RCC 7860 (cell line): ENCODE measurements around the gene GSG1L.

ENCODE experiments used
- DNase-seq: peaks from one replicate; pipeline ENCODE4 v3.0.0-alpha.2; 2015; ENCODE audit warnings: low spot score
- FAIRE-seq: peaks from 2 replicates; lab custom pipeline; 2012; peaks lifted over from hg19 to GRCh38; lab: Jason Lieb, UNC

The GSG1L gene

DNA sequence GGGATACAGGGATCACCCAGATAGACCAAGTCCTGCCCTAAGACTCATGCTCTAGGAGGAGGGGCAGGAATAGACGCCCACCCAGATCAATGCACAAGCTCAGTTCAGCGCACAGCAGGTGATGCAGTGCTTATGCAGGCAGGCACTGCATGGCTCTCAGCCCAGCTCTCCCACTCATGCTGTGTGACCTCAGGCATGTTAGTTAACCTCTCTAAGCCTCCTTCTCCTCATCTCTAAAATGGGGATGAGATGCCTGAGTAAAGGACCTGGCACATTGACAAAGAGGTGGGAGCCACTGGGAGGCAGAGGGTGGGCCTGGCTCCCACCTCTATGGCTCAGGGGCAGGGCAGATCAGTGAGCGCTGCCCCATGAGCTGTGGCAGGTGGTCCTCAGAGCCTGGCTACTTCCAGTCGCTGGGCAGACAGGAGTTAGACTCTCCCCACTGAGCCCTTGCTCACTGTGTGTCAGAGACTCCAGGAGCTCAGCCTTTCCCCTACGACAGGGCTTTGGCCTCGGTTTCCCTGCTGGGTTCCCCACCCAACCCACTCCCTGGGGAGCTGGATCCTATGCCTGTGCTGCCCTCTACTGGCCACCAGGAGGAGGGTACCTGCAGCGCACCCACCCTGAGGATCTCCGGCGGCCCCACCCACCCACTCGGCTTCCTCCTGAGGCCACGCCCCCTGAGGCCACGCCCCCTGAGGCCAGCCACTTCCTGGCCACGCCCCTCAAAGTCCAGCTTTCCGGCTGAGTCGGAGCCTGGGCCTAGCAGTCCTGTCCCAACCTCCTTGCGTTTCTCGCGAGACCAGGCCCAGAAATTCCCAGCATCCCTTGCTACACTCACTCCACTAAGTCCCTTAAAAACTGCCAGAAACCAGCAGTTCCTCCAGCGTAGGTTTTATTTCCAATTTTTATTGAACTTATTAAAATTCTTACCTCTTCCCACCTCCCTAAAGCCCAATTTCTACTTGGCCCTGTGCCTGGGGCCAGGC, 196.1 kb downstream of the GSG1L start:
- peak; percentile 62 for DNase-seq
- no peak for FAIRE-seq

DNA sequence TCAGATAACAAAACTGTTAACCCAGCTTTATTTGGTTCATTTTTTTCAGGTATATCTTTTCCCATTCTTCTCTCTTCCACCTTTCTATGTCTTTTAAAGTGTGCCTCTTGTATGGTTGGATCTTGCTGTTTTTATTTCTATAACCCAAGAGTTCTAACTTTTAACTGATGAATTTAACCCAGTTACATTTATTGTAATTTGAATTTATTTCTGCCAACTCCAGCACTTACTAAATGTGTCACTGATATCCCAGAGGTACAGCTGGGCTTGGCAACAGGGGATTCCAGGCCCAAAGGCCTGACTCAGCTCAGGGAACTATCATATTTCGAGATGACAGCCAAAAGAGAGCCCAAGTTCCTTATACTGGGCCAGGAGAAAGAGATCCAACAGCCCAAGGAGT, 200.1 kb downstream of the GSG1L start:
- FAIRE-seq (no peak), DNase-seq (no peak)

DNA sequence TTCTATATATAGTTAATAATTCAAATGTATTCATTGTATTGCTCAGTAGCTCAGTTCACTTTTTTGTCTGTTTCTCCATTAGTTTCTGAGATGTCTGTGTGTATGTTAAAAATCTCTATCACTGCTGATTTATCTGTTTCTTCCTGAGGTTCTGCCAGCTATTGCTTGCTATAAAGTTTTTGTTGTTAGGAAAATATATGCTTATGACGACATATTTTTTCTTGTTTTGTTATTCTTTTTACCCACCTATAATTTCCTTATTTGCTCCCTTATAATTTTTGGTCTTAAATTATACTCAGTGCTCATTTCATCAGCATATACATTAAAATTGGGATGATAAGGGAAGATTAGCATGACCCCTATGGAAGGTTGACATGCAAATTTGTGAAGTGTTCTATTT, 200.6 kb downstream of the GSG1L start:
- FAIRE-seq (no peak), DNase-seq (no peak)

DNA sequence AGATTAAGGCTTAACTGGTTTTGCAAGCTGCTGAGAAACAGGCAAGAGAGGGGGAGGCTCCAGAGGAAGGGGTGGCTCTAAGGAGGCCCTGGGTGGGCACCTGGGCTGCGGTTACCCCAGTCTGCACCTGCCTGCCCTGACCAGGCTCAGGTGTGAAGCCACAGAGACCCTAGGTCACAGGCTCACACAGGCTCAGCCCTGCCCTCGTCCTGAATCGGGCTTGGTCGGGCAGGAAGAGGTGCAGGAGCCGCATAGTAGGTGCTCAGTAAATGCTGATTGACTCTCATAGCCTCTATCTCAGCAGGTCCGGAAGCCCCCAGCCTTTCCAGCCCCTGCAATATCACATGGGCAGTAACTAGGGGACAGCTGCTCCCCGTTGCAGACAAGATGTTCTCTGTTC, 203.4 kb downstream of the GSG1L start:
- FAIRE-seq (no peak), DNase-seq (no peak)

DNA sequence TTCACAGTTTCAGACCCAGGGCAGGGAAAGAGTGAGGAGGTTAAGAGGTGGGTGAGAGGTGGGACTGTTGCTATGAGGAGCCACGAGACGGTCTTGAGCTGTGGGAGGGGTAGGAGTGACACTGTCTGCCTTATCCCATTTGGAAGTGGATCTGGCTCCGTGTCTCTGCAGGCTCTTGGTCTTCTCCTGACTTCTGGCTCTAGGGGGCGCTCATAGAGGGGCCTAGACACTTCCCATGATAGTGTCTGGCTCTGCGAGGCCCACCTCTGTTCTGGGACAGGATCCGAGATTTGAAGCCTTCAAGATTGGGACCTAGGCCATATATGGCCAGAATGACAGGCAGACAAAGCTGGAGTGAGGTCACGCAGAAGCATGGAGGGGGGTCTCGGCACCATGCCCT, 204.5 kb downstream of the GSG1L start:
- DNase-seq: no peak
- no peak for FAIRE-seq

DNA sequence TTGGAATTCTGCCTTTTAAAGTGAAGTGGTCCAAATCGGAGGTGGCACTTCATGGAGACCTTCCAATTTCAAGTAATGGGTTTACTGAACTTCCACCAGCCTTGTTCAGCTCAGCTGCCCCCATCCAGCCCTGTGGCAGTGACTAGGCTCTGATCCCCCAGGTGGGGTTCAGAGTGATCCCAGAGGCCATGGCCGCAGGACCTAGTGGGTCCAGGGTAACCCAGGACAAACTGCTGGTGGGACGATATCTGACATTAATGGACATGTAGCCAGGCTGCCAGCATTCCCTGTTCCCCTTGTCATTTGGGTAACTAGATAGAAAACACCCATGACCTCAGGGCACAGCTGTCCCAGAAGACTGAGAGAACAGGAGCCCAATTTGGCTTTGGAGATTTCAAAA, 209.9 kb downstream of the GSG1L start:
- FAIRE-seq: no peak
- DNase-seq: no peak

DNA sequence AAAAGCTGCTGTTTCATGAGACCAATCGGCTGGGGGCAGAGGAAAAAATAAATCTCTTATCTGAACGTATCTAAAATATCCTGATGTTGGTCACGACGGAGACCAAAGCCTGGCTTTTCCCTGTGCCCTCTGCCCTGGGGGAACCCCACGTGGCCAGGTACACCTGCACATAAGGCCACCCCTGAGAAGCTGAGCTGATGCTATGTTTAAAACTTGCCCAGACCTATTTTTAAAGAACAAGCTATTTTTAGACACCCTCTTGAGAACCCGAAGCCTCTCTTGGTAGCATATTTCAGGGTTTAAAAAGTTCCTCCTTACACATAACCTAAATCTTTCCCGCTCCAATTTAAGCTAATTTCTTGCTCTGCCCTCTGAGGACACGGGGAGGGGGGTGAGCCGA, 210.4 kb downstream of the GSG1L start:
- DNase-seq (no peak), FAIRE-seq (no peak)

DNA sequence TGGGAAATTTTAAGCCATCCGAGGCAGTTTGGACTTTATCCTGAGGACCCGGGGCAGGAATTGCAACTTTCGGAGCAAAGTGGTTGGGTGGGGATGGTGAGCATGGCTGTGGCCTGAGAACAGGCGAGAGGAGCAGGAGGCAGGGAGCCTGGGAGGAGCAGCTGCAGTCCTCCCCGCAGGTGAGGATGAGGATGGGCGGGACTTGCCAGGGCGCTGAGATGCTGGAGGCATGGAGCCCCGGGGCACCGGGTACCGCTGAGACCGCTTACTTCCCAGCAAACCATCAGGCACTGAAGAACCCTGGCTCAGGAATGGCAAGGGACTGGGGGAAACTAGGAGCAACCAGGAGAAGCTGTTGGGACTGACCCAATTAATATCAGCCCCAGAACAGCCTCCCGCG, 210.8 kb downstream of the GSG1L start:
- no peak for FAIRE-seq
- no peak for DNase-seq

DNA sequence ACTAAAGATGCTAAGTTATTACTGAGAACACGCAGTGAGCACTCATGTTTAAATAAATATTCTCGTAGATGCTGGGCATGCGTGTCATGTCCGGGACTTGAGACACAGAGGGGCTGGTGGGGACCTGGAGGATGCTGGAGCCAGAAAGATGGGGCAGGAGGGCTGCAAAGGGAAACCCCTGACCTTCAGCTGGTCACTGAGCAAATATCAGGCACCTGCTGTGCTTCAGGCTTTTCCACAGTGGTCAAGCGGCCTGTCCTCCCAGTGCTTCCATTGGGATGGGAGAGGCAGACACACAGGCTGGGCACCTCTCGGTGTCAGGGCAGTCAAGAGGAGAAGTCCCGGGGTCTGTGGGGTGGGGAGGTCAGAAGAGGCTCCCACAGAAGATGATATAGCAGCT, 211.4 kb downstream of the GSG1L start:
- DNase-seq (no peak), FAIRE-seq (no peak)

DNA sequence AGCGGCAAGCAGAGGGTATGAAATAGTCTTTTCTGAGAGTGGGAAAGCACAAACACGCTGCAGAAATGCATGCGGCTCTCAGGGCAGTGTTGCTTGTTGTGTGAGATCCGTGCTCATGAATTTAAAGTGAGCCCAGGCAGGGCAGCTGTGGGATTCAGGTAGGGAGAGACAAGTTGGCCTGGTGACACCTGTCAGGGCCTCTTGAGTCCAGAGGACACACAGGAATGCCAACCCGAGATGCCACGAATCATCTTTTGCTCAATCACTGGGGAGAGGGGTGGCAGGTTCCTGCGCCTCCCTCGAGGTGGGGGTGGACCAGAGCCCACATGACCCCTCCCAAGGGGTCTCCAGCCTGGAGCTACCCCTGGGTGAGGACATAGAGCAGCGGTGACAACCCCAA, 211.9 kb downstream of the GSG1L start:
- FAIRE-seq (no peak), DNase-seq (no peak)

DNA sequence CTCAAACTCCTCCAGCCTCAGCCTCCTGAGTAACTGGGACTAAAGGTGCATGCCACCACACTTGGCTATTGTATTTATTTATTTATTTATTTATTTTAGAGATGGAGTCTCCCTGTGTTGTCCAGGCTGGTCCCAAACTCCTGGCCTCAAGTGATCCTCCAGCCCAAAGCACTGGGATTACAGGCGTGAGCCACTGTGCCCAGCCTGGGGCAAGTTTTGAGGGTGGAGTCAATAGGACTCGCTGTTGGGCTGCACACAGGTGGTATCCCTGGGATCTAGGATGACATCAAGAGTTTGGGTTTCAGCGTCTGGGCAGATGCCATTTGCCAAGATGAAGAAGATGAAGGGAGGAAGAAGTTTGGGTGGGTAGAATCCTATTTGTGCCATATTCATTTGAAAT, 213.9 kb downstream of the GSG1L start:
- DNase-seq: no peak
- FAIRE-seq: no peak

DNA sequence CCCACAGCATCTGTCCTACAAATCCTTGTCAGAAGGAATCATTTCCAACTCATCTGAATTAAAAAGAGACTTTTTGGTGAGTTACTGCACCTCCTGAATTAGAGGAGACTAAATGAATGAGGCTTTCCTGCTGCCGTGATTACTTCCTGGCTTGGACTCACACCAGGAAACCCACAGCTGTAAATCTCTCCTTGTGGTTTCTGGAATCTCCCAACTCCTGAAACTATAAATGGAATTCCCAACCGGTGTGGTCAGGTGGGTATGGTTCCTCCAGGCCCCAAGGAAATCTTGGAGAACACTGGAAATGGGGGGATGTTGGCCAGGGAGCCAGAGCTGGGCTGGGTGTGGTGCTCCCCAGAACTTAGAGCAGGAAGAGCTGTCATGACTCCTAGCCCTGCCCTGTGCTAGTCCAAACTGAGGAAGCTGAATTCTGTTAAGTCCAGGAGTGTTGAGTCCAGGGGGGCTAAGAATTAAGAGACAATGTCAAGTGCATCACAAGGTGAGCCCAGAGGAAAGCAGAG, 216.4 kb downstream of the GSG1L start:
- DNase-seq: peak; percentile 65
- FAIRE-seq: peak; percentile 85

DNA sequence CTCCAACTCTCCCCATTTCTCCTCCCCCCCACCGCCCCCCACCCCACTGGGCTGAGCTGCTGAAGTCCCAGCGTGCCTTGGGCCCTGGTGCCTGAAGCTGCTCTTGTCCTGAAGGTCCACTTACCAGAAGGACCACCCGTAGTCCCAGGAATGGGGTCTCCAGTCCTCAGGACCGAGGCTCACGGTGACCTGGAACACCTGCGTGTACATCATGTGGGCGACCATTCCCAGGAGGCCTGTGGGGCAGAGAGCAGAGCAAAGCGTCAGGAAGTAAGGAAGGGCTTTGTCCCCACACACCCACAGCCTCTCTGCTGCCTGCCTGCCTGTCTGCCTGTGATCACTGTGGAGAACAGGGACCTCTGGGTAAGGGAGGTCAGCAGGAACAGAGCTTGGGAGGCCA, 218.7 kb downstream of the GSG1L start:
- no peak for FAIRE-seq
- DNase-seq: no peak

DNA sequence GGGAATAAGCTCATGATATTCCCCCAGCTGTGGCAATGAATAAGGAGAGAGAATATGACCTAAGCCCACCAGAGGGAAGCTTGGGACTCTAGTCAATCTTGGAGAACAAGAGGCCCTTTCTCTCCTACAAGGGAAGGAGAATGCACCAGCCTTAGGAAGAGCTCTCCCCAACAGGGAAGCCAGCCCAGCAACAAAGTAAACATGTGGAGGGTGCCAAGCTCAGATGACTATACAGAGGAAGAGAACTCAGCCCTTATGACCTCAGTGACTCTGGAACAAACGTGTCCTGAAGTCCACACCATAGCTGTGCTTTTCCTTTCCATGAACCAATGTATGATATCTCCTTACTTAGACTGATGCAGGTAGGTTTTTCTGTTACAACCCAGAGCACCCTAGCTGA, 219.7 kb downstream of the GSG1L start:
- no peak for FAIRE-seq

DNA sequence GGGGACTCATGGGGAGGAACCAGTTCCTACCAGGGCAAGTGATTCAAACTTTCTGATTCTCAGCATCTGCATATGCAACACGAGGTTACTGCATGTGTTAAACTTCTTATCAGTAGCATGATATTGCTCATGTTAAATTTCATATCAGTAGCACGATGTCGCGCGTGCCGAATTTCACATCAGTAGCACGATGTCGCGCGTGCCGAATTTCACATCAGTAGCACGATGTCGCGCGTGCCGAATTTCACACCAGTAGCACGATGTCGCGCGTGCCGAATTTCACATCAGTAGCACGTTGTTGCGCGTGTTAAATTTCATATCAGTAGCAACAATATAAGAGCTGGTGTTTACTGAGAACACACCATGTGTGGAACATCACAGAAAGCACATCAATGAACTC, 221.6 kb downstream of the GSG1L start:
- no peak for DNase-seq
- no peak for FAIRE-seq

More for the DNA sequence above, 219.7 kb downstream of the GSG1L start:
- DNase-seq: peak; percentile 11

DNA sequence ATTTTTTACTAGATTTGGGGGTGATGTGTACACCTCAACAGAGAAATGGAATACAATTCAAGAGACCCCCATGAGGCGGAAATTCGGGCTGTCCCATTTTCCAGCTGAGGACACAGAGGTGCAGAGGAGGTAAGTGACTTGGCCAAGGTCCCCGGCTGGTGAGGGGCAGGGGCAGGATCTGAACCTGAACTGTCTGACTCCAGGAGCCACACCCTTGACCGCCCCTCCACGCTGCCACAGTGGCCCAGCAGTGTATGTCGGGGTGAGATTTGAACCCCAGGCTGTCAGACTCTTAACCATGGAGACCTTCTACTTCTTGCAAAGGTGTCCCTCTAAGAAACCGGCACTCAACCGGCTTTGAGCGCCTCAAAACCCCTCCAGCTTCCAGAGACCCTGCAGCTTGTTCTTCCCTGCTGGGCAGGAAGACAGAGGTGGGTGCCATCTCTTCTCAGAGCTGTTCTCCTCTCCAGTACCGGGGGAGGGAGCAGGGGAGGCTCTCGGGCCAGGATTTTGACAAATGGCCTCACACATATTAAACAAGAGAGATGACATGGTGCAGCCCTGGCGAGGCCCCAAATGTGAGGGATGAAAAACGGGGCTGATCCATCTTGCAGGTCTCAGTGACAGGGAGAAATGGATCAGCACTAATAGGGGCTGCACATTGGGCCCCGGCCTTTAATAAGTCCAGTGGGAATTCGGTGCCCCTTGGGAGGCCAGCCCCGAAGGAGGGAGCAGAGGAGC, 222.3 kb downstream of the GSG1L start:
- no peak for DNase-seq
- no peak for FAIRE-seq

DNA sequence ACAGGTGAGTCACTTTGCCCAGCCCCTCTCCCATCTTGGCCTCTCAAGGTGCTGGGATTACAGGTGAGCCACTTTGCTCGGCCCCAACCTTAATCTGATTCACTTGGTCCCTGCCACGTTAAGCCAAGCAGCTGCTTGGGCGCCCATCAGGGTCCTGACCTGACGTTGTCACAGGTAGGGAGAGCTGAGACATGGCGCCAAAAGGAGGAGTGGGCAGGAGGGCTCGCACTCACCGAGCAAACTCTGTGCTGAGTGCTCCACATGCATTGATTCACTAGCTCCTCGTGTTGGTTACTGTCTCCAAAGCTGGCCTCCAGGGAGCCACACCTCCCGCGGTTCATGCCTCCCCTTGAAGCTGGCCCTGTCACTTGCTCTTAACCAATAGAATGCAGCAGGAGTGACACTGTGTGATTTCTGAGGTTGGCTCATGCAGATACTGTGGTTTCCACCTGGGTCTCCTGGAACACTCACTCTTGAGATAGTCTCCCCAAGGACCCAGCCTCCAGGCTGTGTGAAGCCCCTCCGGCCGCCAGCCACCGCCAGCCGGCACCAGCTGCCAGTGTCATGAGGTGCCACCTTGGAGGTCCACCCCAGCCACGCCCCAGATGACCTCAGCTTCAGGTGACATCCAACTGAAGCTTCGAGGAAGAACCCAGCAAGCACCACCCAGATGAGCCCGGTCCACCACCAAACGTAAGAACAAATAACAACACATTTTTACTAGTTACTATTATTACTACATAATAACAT, 223.0 kb downstream of the GSG1L start:
- DNase-seq (no peak), FAIRE-seq (no peak)

DNA sequence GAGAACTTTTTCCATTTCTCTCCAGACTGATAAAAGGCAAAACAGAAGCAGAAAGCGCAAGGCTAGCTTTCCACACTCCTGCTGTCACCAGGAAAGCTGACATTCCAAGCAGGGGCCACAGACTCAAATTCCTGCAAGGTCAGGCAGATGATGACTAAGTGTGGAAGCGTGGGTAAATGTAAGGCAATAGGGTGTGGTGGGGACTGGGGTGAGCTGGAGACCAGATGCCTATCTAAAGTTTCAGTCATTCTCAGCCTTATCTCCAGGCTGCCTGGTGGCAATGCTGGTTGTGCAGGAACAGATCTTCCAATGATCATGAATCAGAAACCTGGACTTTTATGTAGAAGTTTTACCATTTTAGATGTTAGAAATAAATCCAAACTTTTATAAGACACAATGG, 224.1 kb downstream of the GSG1L start:
- DNase-seq: peak; percentile 63
- FAIRE-seq: no peak

DNA sequence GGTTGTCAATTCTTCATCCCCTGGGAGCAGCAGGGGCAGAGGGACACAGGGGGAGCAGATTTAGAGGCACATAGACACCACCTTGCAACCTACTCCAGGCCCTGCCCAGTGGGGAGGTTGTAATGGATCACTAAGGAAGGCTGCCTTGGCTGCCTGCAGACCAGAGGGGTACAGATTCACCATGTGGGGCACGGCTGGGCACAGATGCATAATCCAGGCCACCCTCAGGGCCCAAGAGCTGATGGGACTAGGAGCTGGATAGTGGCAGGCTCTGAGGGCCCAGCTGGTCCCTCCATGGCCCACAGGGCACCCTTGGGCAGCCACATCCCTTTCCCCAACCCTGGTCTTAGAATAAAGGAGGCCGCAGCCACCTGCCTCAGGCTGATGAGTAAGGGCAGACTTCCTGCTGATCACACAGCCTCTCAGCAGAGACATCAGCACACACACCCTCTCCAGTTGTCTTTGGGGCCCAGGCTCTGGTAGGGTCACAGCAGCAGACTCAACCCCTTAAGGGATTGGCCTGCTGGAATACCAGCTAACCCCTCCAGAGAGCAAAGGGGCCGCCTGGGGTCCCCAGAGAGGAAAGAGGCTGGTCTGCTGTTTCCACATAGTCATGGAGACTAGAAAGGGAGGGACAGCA, 224.9 kb downstream of the GSG1L start:
- DNase-seq: no peak
- no peak for FAIRE-seq

DNA sequence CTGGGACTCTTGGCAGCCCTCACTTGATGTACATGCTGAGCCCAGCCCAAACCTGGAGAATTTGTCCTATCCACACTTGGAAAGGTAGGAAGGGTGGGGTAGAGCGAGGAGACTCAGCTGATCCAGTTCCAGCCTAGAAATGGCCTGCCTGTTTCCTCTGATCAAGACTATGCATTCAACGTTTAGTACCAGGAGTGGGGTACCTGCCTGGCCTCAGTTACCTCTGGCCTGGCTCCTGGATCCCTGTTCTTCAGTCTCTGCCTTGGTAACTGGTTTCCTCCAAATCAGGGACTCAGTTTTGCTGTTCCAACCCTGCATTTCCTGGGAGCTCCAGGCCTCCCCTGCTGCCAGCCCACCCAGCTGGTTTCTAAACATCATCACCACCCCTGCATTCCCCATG, 233.5 kb downstream of the GSG1L start:
- DNase-seq: no peak
- FAIRE-seq: no peak

DNA sequence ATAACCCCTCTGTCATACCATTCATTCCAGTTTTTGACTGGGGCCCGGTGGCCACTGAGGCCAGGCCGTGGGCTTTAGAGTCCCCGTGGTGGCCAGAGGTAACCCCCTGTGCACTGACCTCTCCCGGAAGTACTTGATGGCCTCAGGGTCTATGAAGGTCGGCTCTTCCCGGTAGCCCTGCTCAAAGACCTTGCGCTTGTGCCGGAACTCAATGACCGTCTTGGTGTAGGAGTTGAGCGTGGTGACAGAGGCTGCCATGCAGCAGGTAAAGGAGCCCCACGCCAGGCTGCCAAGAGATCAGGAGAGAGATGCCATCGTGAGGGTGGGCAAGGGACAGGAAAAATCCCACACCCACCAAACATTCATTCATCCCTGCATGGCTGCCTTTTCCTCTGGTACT, 234.8 kb downstream of the GSG1L start:
- DNase-seq: no peak
- no peak for FAIRE-seq
